ENCODE data around the gene AMFR. TPM values are rescaled to one million over a fixed set of nuclear protein-coding genes. Genes with fewer than 3 reads are reported as not detected.

AMFR gene
- total RNA-seq, 3 donors from 2014 or later (not counting 1 experiment from before 2014, with no cell fraction given), result 58.4 to 87.1 (median 71.7) TPM

- Mint-ChIP-seq H3K9me3 (no peaks in the 10 kb centered on the region), H3K36me3 (peaks cover 19% of the 10 kb centered on the region), H3K27ac (no peak overlapping the region), H3K4me3 (no peak overlapping the region), H3K4me1 (peaks cover 5 to 12% of the 10 kb centered on the region in 2 donors), H3K27me3 (ENCODE audit: low read depth in 2 of 2) (no peaks in the 10 kb centered on the region)
- Histone ChIP-seq H3K27ac (ENCODE audit: low read length) (no peak overlapping the region), H3K4me3 (ENCODE audit: low read length) (no peak overlapping the region), H3K36me3 (ENCODE audit: control insufficient read depth, insufficient read depth, low read length) (peaks cover 45% of the 10 kb centered on the region), H3K27me3 (ENCODE audit: control insufficient read depth, insufficient read depth, low read length) (no peaks in the 10 kb centered on the region), H3K9me3 (ENCODE audit: control insufficient read depth, insufficient read depth, low read length) (no peaks in the 10 kb centered on the region), H3K4me1 (ENCODE audit: control insufficient read depth, insufficient read depth, low read length) (no peaks in the 10 kb centered on the region)
- ATAC-seq (no peak), DNase-seq (no peak)
- no peak for TF ChIP-seq CTCF (IDR thresholded peaks at IDR 0.05)
- intact Hi-C loops (cut with micrococcal nuclease), result no loop called here
- 97% methylated on average over 3 of the region's 3 CpGs for WGBS (ENCODE audit: insufficient coverage)
These were observed 35.8 kb downstream of the AMFR start for GRCh38 chr16:56389554-56389953.

GRCh38 chr16:56388209-56388608 is 37.1 kb downstream of the AMFR start:
- intact Hi-C loops (cut with micrococcal nuclease), result no loop called here
- no peaks in the 10 kb centered on the region for H3K9me3 Mint-ChIP-seq
- no peaks in the 10 kb centered on the region for H3K4me1 ChIP-seq (ENCODE audit: control insufficient read depth, insufficient read depth, low read length)
- H3K27ac ChIP-seq (ENCODE audit: low read length), result no peak overlapping the region
- H3K27me3 ChIP-seq (ENCODE audit: control insufficient read depth, insufficient read depth, low read length), result no peaks in the 10 kb centered on the region
- TF ChIP-seq CTCF (IDR thresholded peaks at IDR 0.05), result no peak
- H3K27me3 Mint-ChIP-seq (ENCODE audit: low read depth in 2 of 2), result no peaks in the 10 kb centered on the region
- ATAC-seq (no peak), DNase-seq (no peak)
- peaks cover 0 to 12% of the 10 kb centered on the region in 2 donors for H3K4me1 Mint-ChIP-seq
- H3K4me3 ChIP-seq (ENCODE audit: low read length), result no peak overlapping the region
- H3K4me3 Mint-ChIP-seq, result no peak overlapping the region
- peaks cover 26% of the 10 kb centered on the region for H3K36me3 Mint-ChIP-seq
- no peak overlapping the region for H3K27ac Mint-ChIP-seq
- H3K9me3 ChIP-seq (ENCODE audit: control insufficient read depth, insufficient read depth, low read length), result no peaks in the 10 kb centered on the region
- H3K36me3 ChIP-seq (ENCODE audit: control insufficient read depth, insufficient read depth, low read length), result peaks cover 58% of the 10 kb centered on the region

- Histone ChIP-seq H3K9me3 (ENCODE audit: control insufficient read depth, insufficient read depth, low read length) (no peaks in the 10 kb centered on the region), H3K36me3 (ENCODE audit: control insufficient read depth, insufficient read depth, low read length) (peaks cover 60% of the 10 kb centered on the region), H3K27me3 (ENCODE audit: control insufficient read depth, insufficient read depth, low read length) (no peaks in the 10 kb centered on the region), H3K27ac (ENCODE audit: low read length) (no peak overlapping the region), H3K4me1 (ENCODE audit: control insufficient read depth, insufficient read depth, low read length) (no peaks in the 10 kb centered on the region), H3K4me3 (ENCODE audit: low read length) (no peak overlapping the region)
- Mint-ChIP-seq H3K27ac (no peak overlapping the region), H3K27me3 (ENCODE audit: low read depth in 2 of 2) (no peaks in the 10 kb centered on the region), H3K36me3 (peaks cover 30% of the 10 kb centered on the region), H3K4me3 (no peak overlapping the region), H3K9me3 (no peaks in the 10 kb centered on the region), H3K4me1 (peaks cover 0 to 13% of the 10 kb centered on the region in 2 donors)
- TF ChIP-seq CTCF (IDR thresholded peaks at IDR 0.05), result no peak
- no peak for DNase-seq
- 100% methylated on average over 3 of the region's 3 CpGs for WGBS (ENCODE audit: insufficient coverage)
- ATAC-seq, result no peak
- intact Hi-C loops (cut with micrococcal nuclease), result no loop called here
These were observed 37.9 kb downstream of the AMFR start for GRCh38 chr16:56387396-56387795.

GRCh38 chr16:56384074-56384721 is 41.1 kb downstream of the AMFR start:
- ATAC-seq (no peak), DNase-seq (no peak)
- Mint-ChIP-seq H3K36me3 (peaks cover 41% of the 10 kb centered on the region), H3K4me1 (peaks cover under 1 to 6% of the 10 kb centered on the region in 2 donors), H3K27ac (no peak overlapping the region), H3K4me3 (no peak overlapping the region), H3K27me3 (ENCODE audit: low read depth in 2 of 2) (no peaks in the 10 kb centered on the region), H3K9me3 (peaks cover 0 to 3% of the 10 kb centered on the region in 2 donors)
- 96% methylated on average over 3 of the region's 4 CpGs for WGBS (ENCODE audit: insufficient coverage)
- no peak for TF ChIP-seq CTCF (IDR thresholded peaks at IDR 0.05)
- H3K27ac ChIP-seq (ENCODE audit: low read length), result no peak overlapping the region
- H3K4me1 ChIP-seq (ENCODE audit: control insufficient read depth, insufficient read depth, low read length), result no peaks in the 10 kb centered on the region
- intact Hi-C loops (cut with micrococcal nuclease), result no loop called here
- H3K27me3 ChIP-seq (ENCODE audit: control insufficient read depth, insufficient read depth, low read length), result no peaks in the 10 kb centered on the region
- no peak overlapping the region for H3K4me3 ChIP-seq (ENCODE audit: low read length)
- peaks cover 16% of the 10 kb centered on the region for H3K9me3 ChIP-seq (ENCODE audit: control insufficient read depth, insufficient read depth, low read length)
- peaks cover 52% of the 10 kb centered on the region for H3K36me3 ChIP-seq (ENCODE audit: control insufficient read depth, insufficient read depth, low read length)
